ENCODE results near the gene LGALS9. TPM values are rescaled to one million over a fixed set of nuclear protein-coding genes. Genes with fewer than 3 reads are reported as not detected.
"Not testable (repeated sequence)": the region's sequence is repeated elsewhere in the genome, so short reads cannot be mapped to it uniquely, and the experiment has no call there.

The LGALS9 gene
- total RNA-seq, 1 experiment from 2014 or later, result 0.22 TPM

- Histone ChIP-seq H3K9me3 (replicated peaks) (no peaks in the 10 kb centered on the region), H3K4me3 (no peak overlapping the region), H3K27me3 (no peaks in the 10 kb centered on the region), H3K4me1 (no peaks in the 10 kb centered on the region), H3K27ac (no peak overlapping the region), H3K36me3 (peaks cover 87% of the 10 kb centered on the region)
- DNase-seq, result no peak
These were observed 20.7 kb upstream of the LGALS9 start for GRCh38 chr17:27610304-27610677.

DNA sequence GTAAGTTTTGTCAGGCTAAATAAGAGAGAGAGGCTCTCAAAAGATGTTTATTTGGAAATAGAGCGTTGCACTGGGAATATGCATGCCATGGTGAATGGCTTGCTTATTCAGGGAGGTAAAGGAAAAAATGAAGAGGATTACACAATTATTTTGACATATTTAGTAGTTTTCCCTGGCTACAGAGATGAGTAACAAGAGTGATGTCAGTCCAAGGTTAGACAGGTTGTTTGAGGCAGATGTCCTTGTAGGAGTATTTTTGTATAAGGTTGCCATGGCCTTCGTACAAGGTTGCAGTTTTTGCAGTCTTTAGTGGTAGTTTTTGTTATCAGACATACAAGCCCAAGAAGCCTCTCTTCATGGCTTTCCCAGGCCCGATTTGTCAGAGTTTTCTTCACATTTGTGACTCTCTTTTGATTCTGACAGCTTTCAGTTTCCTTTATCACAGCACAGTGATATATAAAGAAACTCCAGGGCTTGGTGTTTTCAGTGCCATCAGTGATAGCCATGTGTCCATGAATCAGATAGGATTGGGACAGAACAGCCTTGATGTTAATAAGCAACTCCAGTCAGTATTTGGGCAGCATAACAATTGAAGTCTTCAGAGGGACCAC is 18.7 kb upstream of the LGALS9 start:
- Histone ChIP-seq H3K4me3 (no peak overlapping the region), H3K4me1 (no peaks in the 10 kb centered on the region), H3K36me3 (peaks cover 90% of the 10 kb centered on the region), H3K27ac (no peak overlapping the region), H3K27me3 (no peaks in the 10 kb centered on the region), H3K9me3 (replicated peaks) (no peaks in the 10 kb centered on the region)
- DNase-seq, result no peak

DNA sequence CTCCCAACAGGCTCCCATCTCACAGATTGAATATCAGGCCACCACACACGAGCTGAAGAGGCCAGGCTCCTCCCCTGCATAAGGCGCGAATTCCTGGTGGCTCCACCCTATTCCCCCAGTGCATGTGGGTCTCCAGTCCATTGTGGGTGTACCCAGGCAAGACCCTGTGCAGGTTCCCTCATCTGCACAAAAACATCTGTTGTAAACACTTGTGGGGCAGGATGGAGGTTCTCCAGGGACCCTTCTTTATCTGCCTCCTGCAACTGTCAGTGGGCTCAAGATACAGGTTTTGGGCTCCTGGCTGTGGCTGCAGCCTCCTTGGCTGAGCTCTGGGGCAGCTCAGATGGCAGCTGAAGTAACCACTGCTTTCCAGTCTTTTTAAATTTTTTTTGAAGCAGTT is 17.6 kb upstream of the LGALS9 start:
- no peak overlapping the region for H3K27ac ChIP-seq
- H3K36me3 ChIP-seq, result peaks cover 94% of the 10 kb centered on the region
- no peaks in the 10 kb centered on the region for H3K4me1 ChIP-seq
- H3K4me3 ChIP-seq, result no peak overlapping the region
- no peaks in the 10 kb centered on the region for H3K27me3 ChIP-seq
- DNase-seq, result no peak
- no peaks in the 10 kb centered on the region for H3K9me3 ChIP-seq (replicated peaks)

DNA sequence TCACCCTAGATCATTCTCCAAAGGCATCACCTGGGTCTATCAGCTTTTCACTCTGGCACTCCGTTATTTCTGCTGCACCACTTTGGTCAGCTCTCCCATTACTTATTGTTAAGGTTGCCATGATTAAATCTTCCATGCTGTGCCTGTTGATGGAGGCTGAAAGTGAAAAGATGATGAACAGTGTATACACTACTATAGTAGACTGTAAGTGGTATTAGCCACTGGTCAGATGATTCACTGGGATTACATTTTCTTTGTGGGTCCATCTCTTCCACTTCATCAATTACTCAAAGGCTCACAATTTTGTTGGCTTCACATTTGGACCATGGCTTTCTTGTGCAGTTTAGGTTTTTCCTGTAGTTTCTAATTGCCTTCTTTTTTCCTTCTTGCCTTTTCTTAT is 15.9 kb upstream of the LGALS9 start:
- no peak for DNase-seq
- Histone ChIP-seq H3K4me3 (no peak overlapping the region), H3K9me3 (replicated peaks) (no peaks in the 10 kb centered on the region), H3K36me3 (peaks cover 90% of the 10 kb centered on the region), H3K27me3 (no peaks in the 10 kb centered on the region), H3K27ac (no peak overlapping the region), H3K4me1 (no peaks in the 10 kb centered on the region)

GRCh38 chr17:27616414-27616813 is 14.6 kb upstream of the LGALS9 start:
- Histone ChIP-seq H3K36me3 (peaks cover 88% of the 10 kb centered on the region), H3K4me1 (no peaks in the 10 kb centered on the region), H3K9me3 (replicated peaks) (no peaks in the 10 kb centered on the region), H3K27ac (no peak overlapping the region), H3K27me3 (no peaks in the 10 kb centered on the region), H3K4me3 (no peak overlapping the region)
- DNase-seq, result no peak

- no peaks in the 10 kb centered on the region for H3K27me3 ChIP-seq
- H3K9me3 ChIP-seq (replicated peaks), result no peaks in the 10 kb centered on the region
- H3K36me3 ChIP-seq, result peaks cover 88% of the 10 kb centered on the region
- H3K4me3 ChIP-seq, result no peak overlapping the region
- no peak for DNase-seq
- H3K4me1 ChIP-seq, result no peaks in the 10 kb centered on the region
- H3K27ac ChIP-seq, result no peak overlapping the region
These were observed 12.6 kb upstream of the LGALS9 start for GRCh38 chr17:27618417-27618816.

GRCh38 chr17:27620721-27621120 is 10.3 kb upstream of the LGALS9 start:
- Histone ChIP-seq H3K36me3 (peaks cover 77% of the 10 kb centered on the region), H3K27ac (no peak overlapping the region), H3K4me3 (no peak overlapping the region), H3K4me1 (no peaks in the 10 kb centered on the region), H3K27me3 (no peaks in the 10 kb centered on the region), H3K9me3 (replicated peaks) (no peaks in the 10 kb centered on the region)
- DNase-seq, result no peak

DNA sequence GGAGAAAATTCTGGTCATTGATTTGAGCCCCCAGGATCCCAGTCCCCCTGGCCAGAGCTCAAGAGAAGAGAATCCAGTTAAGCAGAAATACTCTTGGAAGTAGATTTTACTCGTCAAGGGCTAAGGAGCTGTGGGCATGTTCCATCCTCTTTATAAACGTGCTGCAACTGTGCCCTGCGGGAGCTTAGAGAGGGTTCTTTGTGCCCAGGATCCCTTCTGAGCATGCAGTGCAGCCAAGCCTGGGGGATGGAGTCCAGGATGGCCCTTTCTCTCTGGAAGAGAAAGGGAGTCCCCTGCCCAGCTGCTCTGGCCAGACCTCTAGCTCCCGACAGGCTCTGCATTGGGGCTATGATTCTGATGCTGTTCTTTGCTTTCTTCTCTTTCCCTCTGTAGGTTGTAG is 9.5 kb upstream of the LGALS9 start:
- Histone ChIP-seq H3K4me1 (no peaks in the 10 kb centered on the region), H3K9me3 (replicated peaks) (no peaks in the 10 kb centered on the region), H3K36me3 (peaks cover 69% of the 10 kb centered on the region), H3K27ac (no peak overlapping the region), H3K4me3 (no peak overlapping the region), H3K27me3 (no peaks in the 10 kb centered on the region)
- no peak for DNase-seq

GRCh38 chr17:27621942-27622559 is 8.9 kb upstream of the LGALS9 start:
- Histone ChIP-seq H3K27ac (no peak overlapping the region), H3K27me3 (no peaks in the 10 kb centered on the region), H3K4me3 (no peak overlapping the region), H3K9me3 (replicated peaks) (no peaks in the 10 kb centered on the region), H3K36me3 (peaks cover 64% of the 10 kb centered on the region), H3K4me1 (no peaks in the 10 kb centered on the region)
- DNase-seq, result no peak

DNA sequence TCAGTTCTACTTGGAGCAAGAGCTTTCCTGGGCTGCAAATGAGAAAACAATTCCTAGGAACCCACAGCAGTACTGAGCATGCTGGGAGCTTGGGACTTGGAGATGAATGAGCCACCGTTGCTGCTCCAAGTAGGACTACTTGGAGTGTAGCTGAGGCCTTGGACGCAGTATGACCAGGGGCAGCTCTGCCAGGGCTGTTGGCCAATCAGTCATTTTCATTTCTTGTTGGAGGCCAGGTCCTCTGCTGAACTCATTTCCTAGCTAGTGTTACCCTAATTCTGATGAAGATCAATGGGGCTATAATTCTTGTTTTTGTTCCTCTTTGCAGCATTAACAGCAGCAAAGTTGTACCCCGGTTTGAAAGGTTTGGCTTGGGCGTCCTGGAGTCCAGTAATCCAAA is 8.0 kb upstream of the LGALS9 start:
- no peak overlapping the region for H3K4me3 ChIP-seq
- H3K9me3 ChIP-seq (replicated peaks), result no peaks in the 10 kb centered on the region
- H3K36me3 ChIP-seq, result peaks cover 55% of the 10 kb centered on the region
- DNase-seq, result no peak
- no peak overlapping the region for H3K27ac ChIP-seq
- no peaks in the 10 kb centered on the region for H3K4me1 ChIP-seq
- H3K27me3 ChIP-seq, result no peaks in the 10 kb centered on the region

DNA sequence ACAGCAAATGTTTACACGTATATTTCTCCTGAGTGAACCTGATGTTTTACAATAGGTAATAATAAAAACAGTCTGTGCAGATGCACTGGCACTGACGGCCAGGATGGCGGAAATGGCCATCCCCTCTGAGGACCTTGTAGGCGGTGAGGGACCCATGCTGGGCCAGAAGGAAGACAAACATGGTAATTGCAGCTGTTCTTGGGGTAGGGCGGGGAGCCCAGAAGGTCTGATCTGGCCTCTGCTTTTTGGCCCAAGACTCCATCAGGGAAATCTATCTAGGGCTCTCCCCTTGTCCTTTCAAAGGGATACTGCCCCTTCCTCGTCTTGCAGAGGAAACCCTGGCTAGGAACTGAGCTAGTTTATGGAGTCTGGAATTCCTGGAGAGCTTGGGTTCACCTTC is 7.4 kb upstream of the LGALS9 start:
- Histone ChIP-seq H3K4me1 (no peaks in the 10 kb centered on the region), H3K27ac (no peak overlapping the region), H3K36me3 (peaks cover 48% of the 10 kb centered on the region), H3K27me3 (no peaks in the 10 kb centered on the region), H3K9me3 (replicated peaks) (no peaks in the 10 kb centered on the region), H3K4me3 (no peak overlapping the region)
- DNase-seq, result no peak

DNA sequence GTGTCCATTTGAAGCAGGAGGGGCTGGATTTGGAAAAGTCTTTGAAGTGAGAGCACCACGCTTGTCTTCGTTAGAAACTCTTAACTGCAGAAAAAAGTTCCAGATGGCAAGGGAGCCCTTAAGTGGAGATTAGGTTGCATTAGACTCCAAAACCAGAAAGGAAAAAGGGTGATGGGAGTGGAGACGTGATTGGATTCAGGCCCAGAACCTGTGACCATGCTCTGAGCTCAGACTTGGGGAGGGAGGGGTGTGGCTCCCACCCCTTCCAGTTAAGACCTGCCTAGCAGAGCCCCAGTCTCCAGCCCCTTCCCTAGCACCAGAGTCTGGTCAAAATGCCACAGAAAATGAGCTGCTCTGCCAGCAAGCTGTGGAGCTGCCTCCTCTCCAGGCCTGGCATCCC is 6.4 kb upstream of the LGALS9 start:
- Histone ChIP-seq H3K27ac (no peak overlapping the region), H3K4me1 (no peaks in the 10 kb centered on the region), H3K36me3 (peaks cover 42% of the 10 kb centered on the region), H3K9me3 (replicated peaks) (no peaks in the 10 kb centered on the region), H3K4me3 (no peak overlapping the region), H3K27me3 (no peaks in the 10 kb centered on the region)
- DNase-seq, result no peak

GRCh38 chr17:27625856-27626255 is 5.1 kb upstream of the LGALS9 start:
- no peak for DNase-seq
- Histone ChIP-seq H3K4me1 (no peaks in the 10 kb centered on the region), H3K36me3 (peaks cover 32% of the 10 kb centered on the region)

DNA sequence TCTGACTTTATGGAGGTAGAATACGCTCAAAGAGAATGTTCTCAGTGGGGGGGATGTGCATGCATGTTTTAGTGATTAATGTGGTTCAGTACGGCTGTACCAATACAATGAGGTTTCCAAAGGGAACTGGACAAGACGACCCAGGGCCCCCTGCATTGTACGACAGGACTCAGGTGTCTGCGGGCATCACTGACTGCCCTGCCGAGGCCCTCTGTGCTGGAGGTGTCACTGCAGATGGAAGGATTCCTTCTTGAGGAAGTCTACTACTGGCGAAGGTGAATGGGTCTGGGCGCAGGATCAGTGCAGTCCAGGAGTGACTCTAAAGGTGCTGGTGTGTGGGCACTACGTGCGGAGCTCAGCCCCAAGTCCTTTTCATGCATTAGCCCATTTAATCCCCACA is 3.5 kb upstream of the LGALS9 start:
- Histone ChIP-seq H3K36me3 (peaks cover 18% of the 10 kb centered on the region), H3K4me3 (no peak overlapping the region), H3K27me3 (no peaks in the 10 kb centered on the region), H3K9me3 (replicated peaks) (no peaks in the 10 kb centered on the region), H3K4me1 (no peaks in the 10 kb centered on the region), H3K27ac (no peak overlapping the region)
- DNase-seq, result no peak

More at GRCh38 chr17:27625856-27626255, 5.1 kb upstream of the LGALS9 start:
- no peak overlapping the region for H3K4me3 ChIP-seq
- H3K27ac ChIP-seq, result no peak overlapping the region
- H3K9me3 ChIP-seq (replicated peaks), result no peaks in the 10 kb centered on the region
- H3K27me3 ChIP-seq, result no peaks in the 10 kb centered on the region

DNA sequence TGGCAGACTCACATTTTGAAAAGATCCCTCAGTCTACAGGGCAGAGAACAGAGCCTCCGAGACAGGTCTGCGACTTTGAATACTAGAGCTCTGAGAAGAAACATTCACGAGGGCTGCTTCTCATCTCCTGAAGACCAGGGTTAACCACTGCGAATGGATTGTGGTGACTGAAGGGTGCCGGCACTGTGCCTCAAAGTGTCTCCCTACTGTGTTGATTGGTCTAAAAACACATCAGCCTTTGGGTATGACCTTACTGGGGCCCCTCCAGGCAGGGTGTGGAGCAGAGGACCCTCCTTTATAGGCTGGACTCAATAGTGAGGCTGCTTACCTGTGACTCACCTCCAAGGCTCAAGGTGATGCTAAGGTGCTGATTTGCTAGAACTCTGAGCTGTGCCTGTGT is 2.6 kb upstream of the LGALS9 start:
- no peaks in the 10 kb centered on the region for H3K4me1 ChIP-seq

DNA sequence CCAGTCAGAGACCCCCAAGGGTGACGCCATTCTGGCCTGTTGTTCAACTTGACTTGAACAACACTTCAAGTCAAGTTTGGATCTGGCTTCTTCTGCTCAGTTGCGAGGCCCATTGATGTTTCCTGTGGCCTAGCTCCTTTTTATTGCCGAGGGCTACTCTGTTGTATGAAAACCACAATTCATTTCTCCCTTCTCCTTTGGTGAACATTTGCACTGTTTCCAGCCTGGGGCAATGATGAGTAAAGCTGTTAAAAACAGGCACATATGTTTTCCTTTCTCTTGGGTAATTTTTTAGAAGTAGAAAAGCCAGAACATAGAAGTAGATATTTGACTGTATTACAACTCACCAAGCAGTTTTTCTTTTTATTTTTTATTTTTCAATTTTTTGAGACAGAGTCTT is 1.7 kb upstream of the LGALS9 start:
- not testable (repeated sequence) for H3K4me1 ChIP-seq; H3K4me3 ChIP-seq; H3K27me3 ChIP-seq; H3K36me3 ChIP-seq; H3K9me3 ChIP-seq (replicated peaks); DNase-seq; H3K27ac ChIP-seq

More for the DNA sequence above, 2.6 kb upstream of the LGALS9 start:
- DNase-seq, result no peak
- H3K4me3 ChIP-seq, result no peak overlapping the region
- peaks cover 10% of the 10 kb centered on the region for H3K36me3 ChIP-seq
- no peaks in the 10 kb centered on the region for H3K27me3 ChIP-seq
- no peaks in the 10 kb centered on the region for H3K9me3 ChIP-seq (replicated peaks)
- H3K27ac ChIP-seq, result no peak overlapping the region

All from SJCRH30 (cell line).